ENCODE data around the gene MYL4.
"Not testable (repeated sequence)": the region's sequence is repeated elsewhere in the genome, so short reads cannot be mapped to it uniquely, and the experiment has no call there.

MYL4 gene

DNA sequence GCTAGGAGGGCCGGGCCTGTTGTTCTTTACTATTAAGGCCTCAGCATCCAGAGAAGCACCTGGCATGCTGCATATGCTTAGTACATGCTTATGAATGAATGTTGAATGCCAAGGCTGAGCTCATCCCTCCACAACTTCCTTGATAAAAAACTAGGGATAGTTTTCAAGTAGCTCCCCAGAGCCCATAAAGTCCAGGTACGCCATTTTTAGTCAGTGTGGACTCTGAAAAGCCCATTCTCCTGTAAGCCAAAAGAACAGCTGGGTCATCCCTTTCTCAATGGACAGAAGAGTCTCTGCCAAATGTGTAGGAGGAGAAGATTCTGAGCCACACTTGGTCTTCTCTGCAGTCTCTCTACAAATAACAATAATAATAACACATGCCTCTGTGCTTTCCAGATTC, 35.5 kb downstream of the MYL4 start:
- no peak for DNase-seq

DNA sequence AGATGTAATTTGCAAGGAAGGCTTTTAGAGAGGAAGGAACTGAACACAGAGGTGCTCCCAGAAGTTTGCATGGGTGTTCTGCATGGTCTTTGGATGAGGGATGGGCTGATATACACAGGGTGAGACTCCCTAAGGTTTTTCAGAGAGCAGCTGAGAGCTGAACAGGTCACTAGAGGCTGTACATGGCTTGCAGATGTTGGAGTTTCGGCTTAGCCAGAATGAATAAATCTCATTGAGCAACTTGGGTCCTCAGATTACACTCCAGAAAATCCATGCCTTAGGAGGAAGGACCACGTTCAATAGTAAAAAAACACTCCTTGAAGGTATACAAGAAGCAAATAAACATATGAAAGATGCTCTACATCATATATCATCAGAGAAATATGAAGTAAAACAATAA, 37.0 kb downstream of the MYL4 start:
- no peak for DNase-seq

DNA sequence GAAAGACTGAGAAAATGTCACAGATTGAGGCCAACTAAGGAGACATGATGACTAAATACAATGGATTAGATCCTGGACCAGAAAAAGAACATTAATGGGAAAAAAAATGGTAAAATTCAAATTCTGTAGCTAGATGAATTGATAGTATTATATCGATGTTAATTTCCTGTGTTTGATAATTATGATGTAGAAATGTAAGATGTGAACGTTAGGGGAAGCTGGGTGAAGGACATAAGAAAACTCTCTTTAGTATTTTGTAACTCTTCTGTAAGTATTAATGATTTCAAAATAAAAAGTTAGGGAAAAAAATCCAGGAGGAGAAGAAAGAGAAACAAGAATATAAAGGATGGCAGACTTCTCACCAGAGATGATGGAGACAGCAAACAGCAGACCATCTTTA, 41.7 kb downstream of the MYL4 start:
- no peak for DNase-seq

DNA sequence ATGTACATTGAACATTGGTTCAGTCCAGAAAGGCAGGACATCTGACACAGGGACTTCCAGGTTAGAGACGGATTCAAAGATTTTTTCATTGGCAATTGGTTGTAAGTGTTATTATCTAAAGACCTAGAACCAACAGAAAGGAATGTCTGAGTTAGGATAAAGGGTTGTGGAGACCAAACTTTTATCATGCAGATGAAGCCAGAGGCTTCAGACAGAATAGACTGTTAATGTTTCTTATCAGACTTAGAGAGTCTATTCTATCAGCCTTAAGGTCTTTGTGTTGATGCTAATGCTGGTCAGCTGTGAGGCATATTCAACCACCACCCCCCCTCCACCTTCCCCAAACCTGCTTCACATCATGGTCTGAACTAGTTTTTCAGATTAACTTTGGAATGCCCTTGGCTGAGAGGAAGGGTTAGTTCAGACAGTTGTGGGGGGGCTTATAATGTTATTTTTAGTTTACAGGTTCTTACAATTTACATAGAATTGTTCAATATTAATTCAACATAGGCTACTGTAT, 42.3 kb downstream of the MYL4 start:
- no peak for DNase-seq

DNA sequence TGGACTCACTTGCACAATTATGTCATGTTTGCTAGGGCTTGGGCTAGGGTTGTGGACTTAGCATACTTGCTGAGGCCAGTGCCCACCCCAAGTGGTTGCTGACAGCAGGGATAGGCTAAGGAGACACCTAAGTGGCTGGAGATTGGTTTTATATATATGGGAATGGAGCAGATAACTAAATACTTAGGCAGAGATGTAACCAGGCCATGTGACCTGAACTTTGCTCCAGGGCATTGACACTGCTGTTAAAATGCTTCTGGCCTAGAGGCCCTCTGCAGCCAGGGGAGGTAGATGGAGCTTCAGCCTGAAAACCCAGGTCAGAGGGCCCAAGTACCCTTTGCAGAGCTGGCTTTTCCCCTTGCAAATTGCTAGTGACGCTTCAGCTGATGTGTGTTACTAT, 43.1 kb downstream of the MYL4 start:
- DNase-seq: no peak

DNA sequence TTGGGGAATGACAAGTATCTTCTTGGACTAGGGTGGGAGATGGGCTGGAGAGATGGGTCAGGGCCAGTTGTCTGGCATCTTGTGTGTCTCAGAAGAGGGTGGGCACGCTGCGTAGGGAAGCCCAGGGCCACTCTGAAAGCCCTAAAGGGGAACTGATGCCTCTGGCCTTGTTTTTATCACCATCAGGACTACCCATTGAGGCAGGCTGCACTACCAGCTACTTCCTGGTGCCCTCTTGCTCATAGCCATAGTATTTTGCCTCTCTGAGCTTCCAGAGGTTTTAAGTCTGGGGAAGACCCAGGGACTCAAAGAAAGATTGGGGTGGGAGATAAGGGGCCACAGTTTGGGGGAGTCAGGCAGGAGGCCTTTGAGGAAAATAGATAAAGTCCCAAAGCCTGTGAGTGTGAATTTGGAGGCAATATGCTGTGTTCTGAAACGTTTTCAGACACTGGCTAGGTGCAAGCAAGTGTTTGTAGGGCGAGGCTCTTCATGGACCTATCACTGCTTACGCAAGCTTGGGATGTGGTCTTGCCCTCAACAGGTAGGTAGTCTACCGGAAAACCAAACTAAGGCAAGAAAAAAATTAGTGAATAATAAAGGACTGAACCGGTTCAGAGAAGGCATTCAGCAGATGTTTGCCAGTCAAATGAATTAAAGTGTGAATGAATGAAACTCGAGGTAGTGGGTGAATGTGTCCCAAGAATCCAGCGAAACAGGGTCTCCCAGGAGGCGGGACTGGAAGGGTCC, 43.8 kb downstream of the MYL4 start:
- no peak for DNase-seq

DNA sequence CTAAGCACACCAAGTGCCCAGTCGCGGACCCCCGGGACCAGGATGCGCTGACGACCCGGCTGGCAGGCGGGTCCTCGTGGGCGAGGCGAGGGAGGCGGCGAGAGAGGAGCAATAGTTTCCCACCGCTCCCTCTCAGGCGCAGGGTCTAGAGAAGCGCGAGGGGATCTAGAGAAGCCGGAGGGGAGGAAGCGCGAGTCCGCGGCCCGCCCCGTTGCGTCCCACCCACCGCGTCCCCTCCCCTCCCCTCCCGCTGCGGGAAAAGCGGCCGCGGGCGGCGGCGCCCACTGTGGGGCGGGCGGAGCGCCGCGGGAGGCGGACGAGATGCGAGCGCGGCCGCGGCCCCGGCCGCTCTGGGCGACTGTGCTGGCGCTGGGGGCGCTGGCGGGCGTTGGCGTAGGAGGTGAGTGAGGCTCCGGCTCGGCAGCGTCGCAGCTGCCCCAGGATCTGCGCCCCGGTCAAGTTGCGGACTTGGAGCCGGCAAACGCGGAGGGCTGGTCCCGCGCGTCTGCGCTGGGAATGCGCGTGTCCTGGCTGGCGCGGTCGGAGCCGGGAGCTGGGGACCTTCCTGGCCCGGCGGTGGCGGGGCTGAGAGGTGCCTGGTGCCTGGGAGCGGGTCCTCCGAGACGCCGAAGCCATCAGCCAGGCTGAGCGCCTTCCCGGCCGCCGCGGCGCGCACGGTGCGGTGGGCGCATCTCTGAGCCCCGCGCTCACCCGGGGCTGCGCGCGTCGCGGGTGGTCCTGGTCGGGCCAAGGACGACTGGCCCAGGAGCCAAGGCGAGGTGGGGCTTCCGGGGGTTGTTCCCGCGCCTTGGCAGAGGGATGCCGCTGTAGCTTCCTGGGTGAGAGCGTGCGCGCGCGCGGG, 44.6 kb downstream of the MYL4 start, which contains the start of gene ITGB3:
Gene ITGB3 (plus strand): TSS at position 287 of the 862 bp plus-strand sequence. CDS start 35 bp downstream, at position 322.
- DNase-seq: peak; percentile 83

DNA sequence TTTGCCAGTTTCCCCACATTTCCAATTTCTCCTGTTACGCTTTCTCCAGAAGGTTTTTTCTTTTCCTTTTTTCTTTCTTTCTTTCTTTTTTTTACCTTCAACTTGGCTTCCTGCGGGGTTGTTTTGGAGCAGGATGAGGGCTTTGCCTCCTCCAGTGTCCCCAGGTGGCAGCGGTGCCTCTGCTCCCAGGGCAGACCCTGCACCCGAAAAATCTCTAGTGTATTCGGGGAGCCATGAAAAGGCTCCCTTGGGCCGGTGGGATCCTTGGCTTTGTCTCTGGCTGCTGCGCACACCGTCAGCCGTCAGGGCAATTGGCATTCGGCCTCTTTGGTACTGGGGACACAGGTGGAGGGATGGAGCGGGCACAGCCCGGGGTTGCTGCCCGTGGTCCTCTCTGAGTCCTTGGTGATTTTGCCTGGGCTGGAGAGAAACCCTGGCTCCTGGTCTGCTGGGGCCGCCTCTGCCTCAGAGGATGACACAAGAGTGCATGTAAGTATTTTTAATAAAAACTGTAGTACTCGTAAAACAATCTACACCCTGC, 45.3 kb downstream of the MYL4 start:
- DNase-seq: no peak

DNA sequence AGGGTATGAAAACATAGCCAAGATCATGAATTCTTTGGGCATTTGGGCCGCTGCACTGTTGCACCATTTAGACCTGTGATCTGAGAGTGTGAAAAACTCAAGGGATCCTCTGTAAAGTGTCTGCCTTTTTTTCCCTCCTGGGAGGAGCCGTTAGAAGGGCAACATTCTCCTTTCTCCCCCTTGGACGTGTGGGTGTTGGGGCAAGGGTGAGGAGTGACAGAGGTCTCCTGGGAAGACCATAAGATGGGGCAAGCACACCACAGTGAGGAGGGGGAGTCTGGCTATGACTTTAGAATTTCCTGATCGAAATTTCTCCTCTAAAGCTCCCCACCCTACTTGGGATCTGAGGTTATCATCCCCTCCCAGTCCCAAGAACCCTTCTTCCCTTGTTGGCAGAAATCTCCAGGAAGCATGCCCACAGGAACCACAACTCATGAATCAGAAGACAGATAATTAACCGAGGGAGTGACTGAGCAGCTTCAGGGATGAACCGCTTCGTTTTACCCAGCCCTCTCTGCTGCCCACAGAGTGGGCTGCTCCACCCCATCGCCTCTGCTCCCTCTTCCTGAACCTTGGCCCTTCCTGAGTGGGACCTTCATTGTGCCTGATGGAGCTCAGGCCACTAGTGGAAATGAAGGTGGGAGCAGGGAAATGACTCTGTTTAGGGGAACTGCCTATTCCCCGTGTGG, 48.6 kb downstream of the MYL4 start:
- DNase-seq: no peak

DNA sequence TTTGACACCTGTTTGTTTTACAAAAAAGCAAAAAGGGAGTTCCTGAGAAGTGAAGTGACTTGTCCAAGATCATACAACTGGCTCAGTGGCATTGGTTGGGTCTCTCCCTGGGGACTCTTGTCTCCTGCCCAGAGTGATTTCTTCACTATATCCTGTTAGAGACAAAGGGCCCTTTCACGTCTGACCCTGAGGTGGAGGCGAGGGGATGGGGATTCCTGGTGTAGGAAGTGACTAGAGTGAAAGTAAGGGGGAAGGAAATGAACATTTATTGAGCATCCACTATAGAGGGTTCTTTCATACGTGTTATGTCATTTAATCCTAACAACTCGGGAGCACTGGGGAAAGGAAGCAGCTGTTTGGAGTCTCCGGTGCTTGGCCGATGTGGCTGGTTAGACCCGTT, 53.4 kb downstream of the MYL4 start:
- DNase-seq: no peak

DNA sequence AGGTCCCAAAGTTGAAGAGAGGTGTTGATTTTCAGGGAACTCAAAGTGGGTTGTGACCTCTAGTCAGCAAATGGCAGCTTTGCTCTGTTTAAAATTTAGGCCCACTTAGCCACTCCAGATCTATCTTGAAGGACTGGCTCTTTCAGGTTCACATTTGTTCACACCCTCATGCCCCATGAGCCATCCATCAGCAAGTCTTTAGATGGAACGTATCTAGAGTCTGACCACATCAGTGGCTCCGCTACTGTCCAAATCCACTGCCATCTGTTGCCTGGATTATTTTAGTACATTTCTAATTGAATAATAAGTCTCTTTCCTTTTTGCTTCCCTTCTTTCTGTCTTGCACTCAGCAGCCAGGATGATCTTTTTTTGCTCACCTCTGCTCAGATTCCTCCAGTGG, 55.0 kb downstream of the MYL4 start:
- no peak for DNase-seq

DNA sequence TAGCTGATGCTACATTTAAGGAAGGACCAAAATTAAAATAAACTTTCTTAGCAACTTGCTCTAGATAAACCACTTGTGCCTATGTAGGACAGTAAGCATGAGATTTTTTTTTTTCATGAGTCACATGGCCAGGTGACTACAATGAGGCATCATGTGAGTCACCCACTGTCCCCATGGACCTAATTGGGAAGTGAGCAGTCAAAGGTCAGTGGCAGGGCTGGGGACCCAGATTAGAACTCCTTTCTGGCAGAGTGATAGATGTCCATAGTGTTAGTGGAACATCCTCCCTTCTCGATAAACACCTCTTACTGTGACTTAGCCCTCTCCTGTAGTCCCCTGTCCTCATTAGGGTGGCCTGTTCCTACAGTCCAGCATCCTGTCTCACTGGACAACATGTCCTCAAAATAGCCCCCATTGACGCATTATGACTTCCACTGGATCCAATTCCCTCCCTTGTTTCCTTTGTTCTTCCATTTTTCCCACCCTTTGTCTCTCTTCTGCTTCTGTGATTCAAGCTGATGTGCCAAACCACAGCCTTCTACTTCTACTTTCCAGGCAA, 56.9 kb downstream of the MYL4 start:
- no peak for DNase-seq

DNA sequence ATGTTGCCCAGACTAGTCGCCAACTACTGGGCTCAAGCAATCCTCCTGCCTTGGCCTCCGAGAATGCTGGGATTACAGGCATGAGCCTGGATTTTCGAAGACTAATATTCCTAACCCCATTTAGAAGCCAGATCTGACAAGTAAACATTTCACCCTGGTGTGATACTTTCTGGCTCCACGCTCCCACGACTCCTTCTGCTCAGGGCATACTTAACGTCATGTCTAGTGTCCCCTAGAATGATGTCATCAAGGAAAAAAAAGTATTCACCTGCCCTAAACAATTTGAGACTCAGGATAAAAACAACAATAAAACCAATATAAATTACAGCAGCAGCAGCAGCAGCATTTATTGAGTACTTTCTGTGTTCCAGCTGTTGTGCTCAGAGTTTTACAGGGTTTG, 57.6 kb downstream of the MYL4 start:
- no peak for DNase-seq

DNA sequence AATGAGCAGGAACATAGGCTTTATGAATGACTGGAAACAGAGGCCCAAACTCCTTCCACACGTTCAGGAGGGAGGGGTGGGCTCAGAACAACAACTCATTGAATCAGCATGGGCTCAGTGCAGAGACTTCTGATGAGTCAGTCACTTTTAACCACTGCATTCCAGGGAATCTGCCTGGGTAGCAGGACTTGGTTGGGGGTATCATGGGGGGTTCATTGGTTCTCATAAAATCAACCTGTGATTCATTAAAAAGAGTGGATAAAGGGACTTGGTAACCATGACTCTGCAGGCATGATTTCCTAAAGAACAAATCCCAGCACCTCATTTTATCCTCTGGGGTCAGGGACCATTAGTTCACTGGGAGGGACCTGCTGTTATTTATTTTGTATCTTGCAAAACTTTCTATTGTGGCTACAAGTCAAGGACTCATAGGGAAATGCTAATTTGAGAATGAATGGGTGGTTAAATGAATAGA, 58.2 kb downstream of the MYL4 start:
- DNase-seq: no peak

DNA sequence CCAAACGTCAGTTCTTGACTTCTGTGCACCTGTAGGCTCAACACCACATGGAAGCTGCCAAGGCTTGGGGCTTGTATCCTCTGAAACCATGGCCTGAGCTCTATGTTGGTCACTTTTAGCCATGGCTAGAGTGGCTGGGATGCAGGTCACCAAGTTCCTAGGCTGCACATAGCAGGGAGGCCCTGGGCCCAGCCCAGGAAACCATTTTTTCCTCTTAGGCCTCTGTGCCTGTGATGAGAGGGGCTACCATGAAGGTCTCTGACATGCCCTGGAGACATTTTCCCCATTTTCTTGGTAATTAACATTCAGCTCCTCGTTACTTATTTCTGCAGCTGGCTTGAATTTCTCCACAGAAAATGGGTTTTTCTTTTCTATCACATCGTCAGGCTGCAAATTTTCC, 59.8 kb downstream of the MYL4 start:
- DNase-seq: not testable (repeated sequence)

DNA sequence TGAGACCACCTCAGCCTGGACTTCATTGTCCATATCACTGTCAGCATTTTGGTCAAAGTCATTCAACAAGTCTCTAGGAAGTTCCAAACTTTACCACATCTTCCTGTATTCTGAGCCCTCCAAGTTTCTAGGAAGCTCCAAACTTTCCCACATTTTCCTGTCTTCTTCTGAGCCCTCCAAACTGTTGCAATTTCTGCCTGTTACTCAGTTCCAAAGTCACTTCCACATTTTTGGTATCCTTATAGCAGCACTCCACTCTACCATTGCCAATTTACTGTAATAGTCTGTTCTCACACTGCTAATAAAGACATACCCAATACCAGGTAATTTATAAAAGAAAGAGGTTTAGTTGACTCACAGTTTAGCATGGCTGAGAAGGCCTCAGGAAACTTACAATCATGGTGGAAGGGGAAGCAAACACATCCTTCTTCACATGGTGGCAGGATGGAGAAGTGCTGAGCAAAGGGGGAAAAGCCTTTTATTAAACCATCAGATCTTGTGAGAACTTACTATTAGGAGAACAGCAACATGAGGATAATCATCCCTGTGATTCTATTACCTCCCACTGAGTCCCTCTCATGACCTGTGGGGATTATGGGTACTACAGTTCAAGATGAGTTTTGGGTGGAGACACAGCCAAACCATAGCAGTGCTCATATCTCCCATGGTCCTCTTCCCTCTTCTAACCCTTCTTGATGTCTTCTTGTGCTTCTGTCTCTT, 60.6 kb downstream of the MYL4 start:
- DNase-seq: not testable (repeated sequence)

DNA sequence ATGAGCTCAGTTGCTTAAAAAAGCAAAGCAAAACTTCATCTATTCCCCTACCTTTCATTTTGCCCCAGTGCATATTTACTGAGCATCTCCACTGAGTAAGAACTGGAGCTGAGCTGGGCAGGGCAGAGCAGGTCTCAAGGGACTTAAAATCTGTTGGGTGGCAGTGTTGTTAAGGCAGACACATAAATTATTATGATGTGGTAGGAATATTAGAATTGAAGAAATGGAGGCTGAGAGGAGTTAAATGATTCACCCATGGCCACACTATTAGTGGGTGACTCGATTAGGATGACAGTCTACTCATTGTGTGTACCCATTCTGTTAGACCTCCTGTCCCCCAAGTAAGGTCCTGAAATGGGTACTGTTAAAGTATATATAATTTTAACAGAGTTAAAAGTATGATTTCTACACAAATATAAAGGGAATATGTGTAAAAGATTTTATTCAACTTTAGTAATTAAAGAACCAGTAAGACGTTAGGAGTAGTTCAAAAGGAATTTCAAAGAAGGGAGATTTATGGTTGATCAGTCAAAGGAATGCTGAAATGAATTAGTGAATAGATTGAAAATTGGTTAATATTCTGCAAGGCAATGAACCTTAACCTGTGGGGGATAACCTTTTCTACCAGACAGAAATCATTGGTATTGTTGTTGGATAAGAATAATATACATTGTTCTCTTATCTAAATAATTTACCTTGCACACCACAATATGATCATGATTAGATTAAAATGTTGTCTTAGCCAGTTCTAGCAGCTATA, 62.0 kb downstream of the MYL4 start:
- DNase-seq: no peak

DNA sequence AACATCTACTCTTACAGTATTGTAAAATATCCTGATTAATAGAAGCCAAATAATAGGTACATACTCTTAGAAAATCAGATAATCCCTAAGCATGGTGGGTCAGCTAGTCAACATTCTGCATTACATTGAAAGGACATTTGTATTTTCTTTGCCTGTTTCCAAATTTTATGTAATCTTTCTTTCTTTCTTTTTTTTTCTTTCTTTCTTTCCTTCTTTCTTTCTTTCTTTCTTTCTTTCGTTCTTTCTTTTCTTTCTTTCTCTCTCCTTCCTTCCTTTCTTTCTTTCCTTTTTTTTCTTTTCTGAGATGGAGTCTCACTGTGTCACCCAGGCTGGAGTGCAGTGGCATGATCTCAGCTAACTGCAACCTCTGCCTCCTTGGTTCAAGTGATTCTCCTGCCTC, 63.3 kb downstream of the MYL4 start:
- no peak for DNase-seq

DNA sequence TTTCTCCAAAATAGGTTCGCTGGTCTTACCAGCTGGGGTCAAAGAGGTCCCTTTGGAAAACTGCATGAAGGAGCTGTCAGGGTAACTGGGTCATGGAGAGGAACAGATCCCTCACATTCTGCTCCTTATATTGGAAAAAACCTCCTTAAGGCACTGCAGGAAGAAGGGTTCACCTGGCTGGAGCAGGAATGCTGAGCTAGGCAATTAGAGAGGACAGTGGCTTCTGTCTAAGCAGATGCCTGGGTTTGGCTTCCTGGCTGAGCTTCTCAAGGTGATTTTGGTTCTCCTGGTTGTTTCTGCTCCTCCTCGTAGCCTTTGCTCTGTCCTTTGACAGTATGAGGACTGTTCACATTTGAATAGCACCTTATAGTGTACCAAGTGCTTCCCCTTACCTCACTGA, 64.1 kb downstream of the MYL4 start:
- no peak for DNase-seq
